ENCODE measurements around the gene FUCA1.
"Not testable (repeated sequence)": the region's sequence is repeated elsewhere in the genome, so short reads cannot be mapped to it uniquely, and the experiment has no call there.

FUCA1 gene

GRCh38 chr1:23867895-23868556, at the start of gene FUCA1:
FUCA1 (minus strand) TSS chr1:23868290; CDS start chr1:23868286, 4 bp downstream.
- DNase-seq = peak; percentile 93

DNA sequence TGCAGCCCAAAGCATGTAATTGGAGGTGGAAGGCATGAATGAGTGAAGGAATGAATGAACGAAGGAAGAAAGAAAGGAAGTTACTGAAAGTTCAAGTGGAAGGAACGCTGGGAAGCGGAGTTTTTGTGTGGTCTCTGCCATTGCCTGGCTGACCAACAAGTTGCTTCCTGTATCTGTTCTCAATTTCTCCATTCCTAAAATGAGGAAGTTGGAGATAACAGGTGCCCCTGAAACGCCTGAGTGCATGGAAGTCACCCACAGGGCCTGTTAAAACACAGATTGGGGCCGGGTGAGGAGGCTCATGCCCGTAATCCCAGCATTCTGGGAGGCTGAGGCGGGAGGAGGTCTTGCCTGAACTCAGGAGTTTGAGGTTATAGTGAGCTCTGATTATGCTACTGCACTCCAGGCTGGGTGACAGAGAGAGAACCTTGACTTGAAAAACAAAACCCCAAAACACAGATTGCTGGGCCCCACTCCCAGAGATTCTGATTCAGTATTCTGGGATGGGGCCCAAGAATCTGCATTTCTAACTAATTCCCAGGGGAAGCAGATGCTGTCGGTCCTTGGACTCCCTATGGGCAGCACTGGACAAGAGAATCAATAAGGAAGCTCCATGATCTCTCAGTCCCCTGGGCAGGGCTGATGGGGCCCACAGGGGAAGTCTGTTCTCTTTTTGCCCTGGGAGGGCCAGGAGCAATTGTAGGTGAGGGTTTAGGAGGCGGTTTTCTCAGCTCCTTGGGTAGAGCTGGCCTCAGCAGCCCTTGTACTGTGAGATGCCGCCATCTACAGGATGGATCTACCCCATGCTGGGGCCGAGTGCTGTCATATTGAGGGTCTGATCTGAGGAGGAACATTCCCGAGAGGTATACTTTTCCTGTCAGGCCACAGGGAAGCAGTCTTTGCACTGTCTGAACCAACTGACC, 48.4 kb upstream of the FUCA1 start:
- peak; percentile 58 for DNase-seq

- DNase-seq = no peak
Observed at GRCh38 chr1:23915466-23915865, 47.4 kb upstream of the FUCA1 start.

DNA sequence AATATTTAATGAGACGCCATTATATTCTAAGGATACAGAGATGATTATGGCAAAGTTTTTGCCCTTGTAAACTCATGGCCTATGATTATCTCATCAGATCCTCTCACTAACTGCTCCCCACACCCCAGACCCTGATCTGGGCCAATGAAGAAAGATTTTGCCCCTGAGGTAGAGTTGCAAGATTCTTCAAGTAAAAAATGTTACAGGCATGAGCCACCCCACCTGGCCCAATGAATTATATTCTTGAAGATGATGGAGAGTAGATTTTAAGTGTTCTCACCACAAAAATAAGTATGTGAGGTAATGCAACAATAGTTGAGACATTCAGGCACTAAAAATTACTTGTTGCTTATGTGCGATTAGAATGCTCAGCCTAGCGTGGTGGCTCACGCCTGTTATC, 46.8 kb upstream of the FUCA1 start:
- no peak for DNase-seq

DNA sequence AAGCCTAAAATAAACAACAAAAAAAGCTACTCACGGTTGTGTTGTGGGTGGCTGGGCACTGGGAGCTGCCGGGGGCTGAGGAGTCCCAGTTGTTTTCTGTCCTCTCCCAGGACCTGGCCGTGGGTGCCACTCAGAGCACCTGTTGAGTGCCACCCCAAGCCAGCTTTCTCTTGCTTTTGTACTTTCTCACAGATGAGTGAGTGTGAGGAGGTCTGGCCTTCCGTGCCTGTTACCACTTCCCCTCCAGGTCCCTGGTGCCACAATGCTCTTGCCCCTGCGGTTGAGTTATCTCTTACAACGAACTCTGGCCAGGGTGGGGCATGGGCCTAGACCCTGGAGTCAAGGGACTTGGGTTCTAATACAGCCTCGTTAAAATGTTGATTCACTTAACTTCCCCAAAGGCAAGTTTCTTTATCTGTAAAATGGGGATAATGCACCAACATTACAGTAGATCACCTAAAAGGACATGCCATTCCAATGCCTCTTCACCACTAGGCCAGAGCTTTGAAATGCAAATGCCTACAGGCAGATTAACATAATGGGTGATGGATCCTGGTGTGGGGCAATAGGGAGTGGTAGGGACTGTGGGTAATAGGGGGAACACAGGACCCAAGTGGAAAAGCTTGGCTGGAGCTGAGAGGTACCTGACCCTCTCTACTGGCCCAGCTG, 45.3 kb upstream of the FUCA1 start, which contains the start of gene CNR2:
CNR2 (minus strand) TSS at position 151 of the 669 bp plus-strand sequence. CDS start 37,745 bp downstream, outside the sequence.
- DNase-seq = no peak

- DNase-seq = no peak
Observed at GRCh38 chr1:23911921-23912320, 43.8 kb upstream of the FUCA1 start.

DNA sequence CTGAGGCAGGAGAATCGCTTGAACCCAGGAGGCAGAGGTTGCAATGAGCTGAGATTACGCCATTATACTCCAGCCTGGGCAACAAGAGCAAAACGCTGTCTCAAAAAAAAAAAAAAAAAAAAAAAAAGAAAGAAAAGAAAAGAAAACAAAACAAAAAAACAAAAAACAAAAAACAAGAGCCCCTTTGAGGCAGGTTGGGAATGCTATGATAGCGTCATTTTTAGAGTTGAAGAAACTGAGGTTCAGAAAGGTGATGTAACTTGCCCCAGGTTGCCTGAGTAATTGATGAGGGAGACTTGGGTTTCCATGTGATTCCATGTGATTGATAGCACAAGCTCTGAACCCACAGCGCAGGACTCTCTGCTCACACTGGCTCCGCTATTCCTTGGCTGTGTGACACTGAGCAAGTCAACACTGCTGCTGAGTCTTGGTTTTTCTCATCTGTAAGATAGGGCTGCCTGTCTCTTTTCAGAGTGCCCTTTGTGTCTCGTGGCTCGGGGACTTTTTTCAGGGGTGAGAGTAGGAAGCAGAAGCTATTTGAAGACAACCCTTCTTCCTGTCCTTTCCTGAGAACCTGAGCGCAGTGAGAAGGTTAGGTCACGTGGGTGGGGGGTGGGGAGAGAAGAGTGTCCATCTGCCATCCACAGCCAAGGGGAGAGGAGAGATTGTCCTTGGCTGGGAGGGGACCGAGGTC, 42.6 kb upstream of the FUCA1 start:
- DNase-seq = no peak

- DNase-seq = no peak
Observed at GRCh38 chr1:23910144-23910543, 42.1 kb upstream of the FUCA1 start.

GRCh38 chr1:23909412-23909811, 41.3 kb upstream of the FUCA1 start:
- DNase-seq = no peak

DNA sequence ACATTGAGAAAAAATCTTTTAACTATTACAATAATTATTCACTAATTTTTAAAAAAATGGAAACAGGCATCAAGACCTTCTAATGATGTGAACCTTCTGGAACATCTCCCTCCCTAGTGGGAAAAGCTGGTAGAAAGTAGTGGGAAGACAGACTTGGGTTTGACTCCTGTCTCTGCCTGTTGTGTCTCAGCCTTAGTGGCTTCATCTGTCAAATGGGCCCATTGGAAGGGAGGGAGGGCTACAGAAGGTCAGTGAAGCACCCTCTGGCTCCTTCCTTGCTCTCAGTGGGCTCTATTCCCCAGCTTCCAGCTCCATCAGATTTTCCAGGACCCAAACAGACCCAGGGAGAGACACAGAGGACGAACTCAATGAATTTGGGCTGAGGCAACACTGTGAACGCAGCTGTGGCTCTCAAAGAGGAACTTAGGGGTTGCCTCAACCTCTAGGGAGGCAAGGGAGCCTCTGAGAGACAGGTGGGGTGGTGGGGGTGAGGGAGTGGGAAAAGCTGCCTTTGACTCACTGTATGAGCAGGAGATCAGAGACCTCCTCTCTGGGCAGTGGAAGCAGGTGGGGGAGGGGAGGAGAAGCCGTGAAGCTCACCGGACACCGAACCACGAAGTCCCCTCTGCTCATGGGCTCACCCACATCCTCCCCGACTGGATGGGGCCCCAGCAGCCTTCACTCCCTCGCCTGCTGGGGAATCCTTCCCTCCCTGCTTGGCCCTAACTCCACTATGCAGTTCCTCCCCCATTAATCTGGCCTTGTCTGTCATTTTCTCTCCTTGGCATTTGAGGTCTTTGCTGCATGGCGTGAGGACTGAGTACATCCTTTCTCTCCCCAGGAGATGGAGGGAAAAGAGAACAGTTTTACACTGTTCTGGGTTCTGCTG, 40.6 kb upstream of the FUCA1 start:
- DNase-seq = no peak

DNA sequence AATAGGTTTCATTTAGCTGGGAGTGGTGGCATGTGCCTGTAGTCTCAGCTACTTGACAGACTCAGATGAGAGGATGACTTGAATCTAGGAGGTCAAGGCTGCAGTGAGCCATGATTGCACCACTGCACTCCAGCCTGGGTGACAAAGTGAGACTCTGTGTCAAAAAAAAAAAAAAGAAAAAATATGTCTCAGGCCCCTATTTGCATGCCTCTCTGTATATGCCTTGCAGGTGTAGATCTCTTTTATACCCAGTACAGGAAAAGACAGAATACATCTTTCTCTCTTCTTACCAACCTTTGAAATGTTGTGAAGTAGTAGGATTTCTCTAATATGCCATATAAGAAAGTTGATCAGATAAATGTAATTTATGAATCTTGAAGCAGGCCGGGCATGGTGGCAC, 38.6 kb upstream of the FUCA1 start:
- no peak for DNase-seq

DNA sequence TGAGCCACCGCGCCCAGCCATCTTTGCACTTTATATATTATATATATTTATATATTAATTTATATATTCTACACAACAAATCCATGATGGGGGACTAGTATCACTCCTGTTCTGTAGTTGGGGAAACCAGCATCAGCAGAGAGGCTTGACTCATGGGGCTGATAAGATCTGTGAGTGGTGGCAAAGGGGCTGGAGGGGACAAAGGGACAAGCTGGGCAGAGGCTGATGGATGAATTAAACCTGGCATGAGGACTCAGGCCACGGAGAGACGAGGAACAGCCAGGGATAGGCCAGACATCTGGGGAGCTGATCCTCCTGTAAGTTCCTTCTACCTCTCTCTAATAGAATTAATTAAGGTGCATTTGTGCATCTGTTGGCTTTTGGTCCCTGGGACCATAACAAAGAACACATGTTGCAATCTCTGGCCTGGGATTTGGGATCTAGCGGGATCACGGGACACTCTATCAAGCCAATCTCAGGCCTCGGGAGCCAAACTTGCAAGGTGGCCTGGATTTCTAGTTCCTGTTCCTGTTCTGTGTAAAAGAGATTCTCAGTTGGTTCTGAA, 37.5 kb upstream of the FUCA1 start:
- DNase-seq = no peak

DNA sequence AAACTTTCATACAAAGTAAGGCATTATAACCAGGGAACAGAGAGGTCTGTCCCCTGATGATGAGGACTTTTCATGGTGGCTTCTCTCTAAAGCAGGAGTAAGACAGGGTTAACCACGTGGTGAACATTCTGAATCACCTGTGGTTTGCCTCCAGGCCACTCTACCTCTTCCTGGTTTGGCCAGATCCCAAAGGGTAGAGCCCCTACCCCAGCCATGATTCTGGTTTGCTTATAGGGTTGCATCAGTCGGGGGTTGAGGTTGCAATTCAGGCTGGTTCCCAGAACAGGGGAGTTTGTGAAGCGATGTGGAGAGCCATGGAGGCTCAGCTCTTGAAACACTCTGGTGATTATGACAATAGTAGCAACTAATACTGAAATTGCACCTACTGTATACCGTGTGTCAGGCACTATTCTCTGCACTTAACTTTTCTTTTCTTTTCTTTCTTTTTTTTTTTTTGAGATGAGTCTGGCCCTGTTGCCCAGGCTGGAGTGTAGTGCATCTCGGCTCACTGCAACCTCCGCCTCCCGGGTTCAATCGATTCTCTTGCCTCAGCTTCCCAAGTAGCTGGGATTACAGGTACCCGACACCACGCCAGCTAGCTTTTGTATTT, 36.8 kb upstream of the FUCA1 start:
- peak; percentile 67 for DNase-seq

DNA sequence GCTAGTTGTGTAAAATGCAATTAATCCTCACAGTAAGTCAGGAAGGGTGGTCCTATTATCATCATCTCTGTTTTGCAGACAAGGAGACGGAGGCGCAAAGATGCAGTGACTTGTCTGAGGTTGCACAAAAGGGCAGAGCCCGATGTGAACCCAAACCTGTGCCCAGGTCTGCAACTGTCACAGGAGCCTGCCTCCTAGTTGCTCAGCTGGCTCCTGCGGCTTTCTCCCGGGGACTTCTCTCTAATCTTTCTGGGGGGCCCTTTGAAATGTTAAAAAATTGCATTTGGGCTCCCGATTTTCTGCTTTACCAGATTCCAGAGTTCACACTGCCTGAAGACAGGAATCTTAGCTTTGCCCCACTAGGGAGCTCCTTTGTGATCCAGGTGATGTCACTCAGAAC, 35.7 kb upstream of the FUCA1 start:
- DNase-seq = no peak

DNA sequence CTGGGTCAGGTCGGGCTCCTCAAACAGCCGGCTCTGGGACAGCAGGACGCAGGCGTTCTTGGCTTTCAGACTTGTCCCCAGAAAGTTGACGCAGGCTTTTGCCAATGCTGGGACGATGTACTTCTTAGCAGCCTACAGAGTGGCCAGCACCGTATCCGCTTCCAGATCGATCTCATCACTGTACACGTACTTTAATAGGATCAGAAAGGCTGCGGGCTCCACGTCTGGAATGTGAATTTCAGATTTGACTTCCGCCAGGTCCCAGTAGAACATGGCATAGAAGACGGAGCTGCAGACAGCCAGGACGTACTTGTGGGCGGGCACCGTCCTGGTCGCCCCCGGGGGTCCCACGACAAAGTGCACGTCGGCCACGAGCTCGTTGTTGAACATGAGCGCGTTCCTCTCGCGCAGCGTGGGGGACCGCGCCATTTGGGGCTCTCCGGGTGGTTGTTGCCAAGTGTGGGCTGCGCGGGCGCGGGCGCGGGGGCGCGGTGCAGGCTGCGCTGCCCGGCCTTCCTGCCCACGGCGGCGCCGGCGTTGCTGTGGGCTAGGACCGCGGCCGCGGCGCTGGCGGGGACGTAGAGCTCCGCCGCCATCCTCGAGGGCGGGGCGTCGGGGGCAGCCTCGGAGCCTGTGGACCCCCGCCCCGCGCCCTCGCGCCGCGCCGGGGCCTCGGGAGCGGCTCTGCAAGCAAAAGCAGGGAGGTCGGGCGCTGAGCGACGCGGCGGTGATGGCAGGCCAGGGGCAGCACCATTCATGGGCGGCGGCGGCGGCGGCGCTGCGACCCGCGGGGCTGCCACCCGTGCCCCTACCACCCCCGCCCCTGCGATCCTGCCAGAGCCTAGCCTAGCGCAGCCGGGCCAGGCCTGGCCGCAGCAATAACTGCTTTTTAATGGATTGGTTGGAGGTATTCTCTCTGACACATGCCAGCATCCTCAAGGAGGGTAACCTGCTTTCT, 34.5 kb upstream of the FUCA1 start:
- no peak for DNase-seq

DNA sequence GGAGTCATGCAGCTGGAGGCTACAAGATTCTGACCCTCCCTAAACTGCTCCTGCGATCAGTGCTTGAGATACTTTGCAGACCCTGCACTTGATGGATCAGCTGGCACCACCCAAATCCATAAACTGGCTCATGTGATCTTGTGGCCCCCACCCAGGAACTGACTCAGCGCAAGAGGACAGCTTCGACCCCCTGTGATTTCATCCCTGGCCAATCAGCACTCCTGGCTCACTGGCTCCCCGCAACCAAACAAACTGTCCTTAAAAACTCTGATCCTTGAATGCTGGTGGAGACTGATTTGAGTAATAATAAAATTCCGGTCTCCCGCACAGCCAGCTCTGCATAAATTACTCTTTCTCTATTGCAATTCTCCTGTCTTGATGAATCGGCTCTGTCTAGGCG, 31.9 kb upstream of the FUCA1 start:
- not testable (repeated sequence) for DNase-seq

DNA sequence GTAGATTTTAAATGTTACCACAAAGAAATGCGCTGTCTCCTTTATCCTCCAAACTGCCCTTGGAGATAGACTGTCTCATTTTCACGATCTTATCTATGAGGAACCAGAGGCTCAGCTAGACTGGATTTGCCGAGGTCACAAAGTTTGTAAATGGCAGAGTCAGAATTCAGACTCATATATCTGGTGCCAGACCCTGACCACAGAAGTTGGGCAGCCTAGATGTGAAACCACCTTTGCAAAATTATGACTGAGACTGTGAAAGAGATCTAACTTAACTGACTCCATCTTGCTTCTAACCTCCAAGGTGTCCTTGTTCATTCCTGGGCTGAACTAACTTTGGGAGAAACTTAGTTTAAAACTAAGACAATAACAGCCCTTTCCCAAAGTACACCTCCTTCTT, 31.0 kb upstream of the FUCA1 start:
- DNase-seq = peak; percentile 6

- DNase-seq = no peak
Observed at GRCh38 chr1:23897083-23897482, 29.0 kb upstream of the FUCA1 start.

DNA sequence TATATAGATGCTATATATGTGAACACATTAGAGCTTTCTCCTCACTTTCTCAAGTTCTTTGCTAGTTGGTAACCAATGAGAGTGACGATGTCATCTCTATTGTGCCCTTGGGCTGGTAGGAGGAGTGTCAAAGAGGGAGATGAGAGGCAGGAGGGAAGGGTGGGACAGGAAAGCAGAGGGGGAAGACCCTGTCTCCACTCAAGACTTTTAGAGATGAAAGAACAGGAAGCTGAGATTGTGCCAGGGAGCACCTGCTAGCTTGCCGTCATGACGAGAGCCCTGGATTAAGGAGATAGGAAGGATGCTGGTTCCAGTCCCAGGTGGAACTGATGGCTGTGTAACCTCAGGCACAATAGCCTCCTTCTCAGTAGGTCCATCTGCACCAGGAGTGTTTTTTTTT, 28.4 kb upstream of the FUCA1 start:
- no peak for DNase-seq

- no peak for DNase-seq
Observed at GRCh38 chr1:23895993-23896392, 27.9 kb upstream of the FUCA1 start.

All from stimulated activated CD4-positive, alpha-beta T cell treated with anti-CD3 and anti-CD28 coated beads, Interleukin-1b, Interleukin-23, amount 100 ng/mL, for 48 hours (primary cell).